DLD1 (cell line): ENCODE data around the gene KLHL13.
"Not testable (repeated sequence)": the region's sequence is repeated elsewhere in the genome, so short reads cannot be mapped to it uniquely, and the experiment has no call there.

Experiments
- in situ Hi-C: cut with HindIII; loops from 2 replicates; pipeline ENCODE4 v1.10.0; 2017; ENCODE audit warnings: low sequenced_read_pairs

Gene KLHL13

GRCh38 chrX:117995378-117995777 lies 121.2 kb downstream of the KLHL13 start:
- in situ Hi-C loops = no loop called here

- in situ Hi-C loops = no loop called here
Measured at GRCh38 chrX:117992192-117992723, 124.4 kb downstream of the KLHL13 start.

GRCh38 chrX:117990438-117990837 lies 126.2 kb downstream of the KLHL13 start:
- in situ Hi-C loops = no loop called here

GRCh38 chrX:117989512-117989911 lies 127.1 kb downstream of the KLHL13 start:
- in situ Hi-C loops = no loop called here

- in situ Hi-C loops = no loop called here
Measured at GRCh38 chrX:117987373-117987772, 129.2 kb downstream of the KLHL13 start.

GRCh38 chrX:117985241-117985640 lies 131.4 kb downstream of the KLHL13 start:
- in situ Hi-C loops = no loop called here

GRCh38 chrX:117982694-117983392 lies 133.8 kb downstream of the KLHL13 start:
- in situ Hi-C loops = no loop called here

GRCh38 chrX:117978402-117978801 lies 138.2 kb downstream of the KLHL13 start:
- in situ Hi-C loops = no loop called here

GRCh38 chrX:117977526-117977925 lies 139.1 kb downstream of the KLHL13 start:
- in situ Hi-C loops = no loop called here

GRCh38 chrX:117973110-117973807 lies 143.4 kb downstream of the KLHL13 start:
- in situ Hi-C loops = no loop called here

GRCh38 chrX:117972711-117973109 lies 143.9 kb downstream of the KLHL13 start:
- in situ Hi-C loops = no loop called here

GRCh38 chrX:117969782-117970181 lies 146.8 kb downstream of the KLHL13 start:
- in situ Hi-C loops = no loop called here

- in situ Hi-C loops = no loop called here
Measured at GRCh38 chrX:117969328-117969727, 147.3 kb downstream of the KLHL13 start.

GRCh38 chrX:117959045-117959444 lies 157.6 kb downstream of the KLHL13 start:
- in situ Hi-C loops = no loop called here

- in situ Hi-C loops = no loop called here
Measured at GRCh38 chrX:117957128-117957527, 159.5 kb downstream of the KLHL13 start.

- in situ Hi-C loops = not testable (repeated sequence)
Measured at GRCh38 chrX:117939296-117939695, 177.3 kb downstream of the KLHL13 start.

- in situ Hi-C loops = no loop called here
Measured at GRCh38 chrX:117936118-117936517, 180.5 kb downstream of the KLHL13 start.

GRCh38 chrX:117930116-117930515 lies 186.5 kb downstream of the KLHL13 start:
- in situ Hi-C loops = not testable (repeated sequence)

GRCh38 chrX:117919755-117920154 lies 196.9 kb downstream of the KLHL13 start:
- in situ Hi-C loops = no loop called here

- in situ Hi-C loops = no loop called here
Measured at GRCh38 chrX:117910216-117910615, 206.4 kb downstream of the KLHL13 start.

- in situ Hi-C loops = no loop called here
Measured at GRCh38 chrX:117898226-117898625, 218.4 kb downstream of the KLHL13 start.

GRCh38 chrX:117895418-117895817 lies 221.2 kb downstream of the KLHL13 start:
- in situ Hi-C loops = no loop called here
